HL-60/S4 treated with retinoic acid at 250 ng/mL for 4 days and 3 days (cell line): ENCODE results near the gene HYKK.
"Not testable (repeated sequence)": the region's sequence is repeated elsewhere in the genome, so short reads cannot be mapped to it uniquely, and the experiment has no call there.

Source experiments
- in situ Hi-C: fragments of 300-500 bp; cut with MboI; formaldehyde crosslinking; loops from 2 replicates; pipeline ENCODE4 v1.7.0; 2022; ENCODE audit warnings: low sequenced_read_pairs

Gene HYKK, protein sequence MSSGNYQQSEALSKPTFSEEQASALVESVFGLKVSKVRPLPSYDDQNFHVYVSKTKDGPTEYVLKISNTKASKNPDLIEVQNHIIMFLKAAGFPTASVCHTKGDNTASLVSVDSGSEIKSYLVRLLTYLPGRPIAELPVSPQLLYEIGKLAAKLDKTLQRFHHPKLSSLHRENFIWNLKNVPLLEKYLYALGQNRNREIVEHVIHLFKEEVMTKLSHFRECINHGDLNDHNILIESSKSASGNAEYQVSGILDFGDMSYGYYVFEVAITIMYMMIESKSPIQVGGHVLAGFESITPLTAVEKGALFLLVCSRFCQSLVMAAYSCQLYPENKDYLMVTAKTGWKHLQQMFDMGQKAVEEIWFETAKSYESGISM

GRCh38 chr15:78506971-78507830 lies at the start of gene HYKK:
HYKK (plus strand) TSS chr15:78507577; CDS start chr15:78513089, 5,512 bp downstream.
- in situ Hi-C loops: no loop called here

GRCh38 chr15:78460737-78461136 lies 46.6 kb upstream of the HYKK start:
- in situ Hi-C loops: no loop called here

DNA sequence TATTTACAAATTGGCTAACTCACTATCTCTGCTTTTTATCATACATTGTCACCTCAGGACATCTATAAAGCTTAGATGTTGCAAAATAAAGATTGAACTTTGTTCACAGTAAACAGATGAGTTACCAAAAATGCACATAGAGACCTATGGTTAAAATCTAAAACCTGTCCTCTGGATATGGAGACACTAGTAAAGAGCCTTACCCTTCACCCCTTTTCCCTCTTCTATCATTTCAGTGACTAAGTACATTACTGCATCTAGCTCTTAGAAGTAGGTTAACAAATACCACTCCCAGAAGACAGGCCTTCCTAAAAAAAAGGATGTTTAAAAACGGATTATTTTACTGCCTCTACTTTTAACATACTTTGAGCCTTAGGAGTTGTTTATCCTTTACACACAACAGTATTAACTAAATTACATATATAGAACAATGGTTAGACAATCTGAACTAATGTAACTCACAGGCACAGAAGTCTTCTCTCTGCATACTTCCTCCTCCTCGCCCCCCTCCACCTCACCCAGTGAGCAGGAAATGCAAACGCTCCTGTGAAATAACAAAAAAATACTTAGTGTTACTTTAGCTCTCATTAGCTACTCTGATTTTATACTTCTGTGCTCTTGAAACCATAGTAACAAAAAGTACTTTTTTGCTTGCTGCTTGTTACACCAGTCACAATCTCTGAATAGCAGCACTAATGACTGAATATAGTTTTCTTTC lies 46.0 kb upstream of the HYKK start:
- in situ Hi-C loops: no loop called here

GRCh38 chr15:78469031-78469430 lies 38.3 kb upstream of the HYKK start:
- in situ Hi-C loops: no loop called here

DNA sequence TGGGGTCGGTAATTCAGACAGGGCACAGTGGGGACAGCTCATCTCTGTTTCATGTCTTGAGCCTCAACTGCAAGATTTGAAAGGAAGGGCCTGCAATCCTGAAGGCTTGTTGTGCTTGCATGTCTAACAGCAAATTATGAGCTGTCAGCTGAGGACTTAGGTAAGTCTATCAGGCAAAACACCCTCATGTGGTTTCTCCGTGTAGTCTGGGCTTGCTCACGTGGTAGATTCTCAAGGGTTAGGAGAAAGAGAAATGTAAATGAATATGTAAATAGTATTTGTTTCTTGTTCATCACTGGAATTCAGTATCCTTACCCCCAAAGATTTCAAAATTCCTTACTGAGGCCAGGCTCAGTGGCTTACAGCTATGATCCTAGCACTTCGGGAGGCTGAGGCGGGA lies 30.1 kb upstream of the HYKK start:
- in situ Hi-C loops: no loop called here

GRCh38 chr15:78479650-78480049 lies 27.7 kb upstream of the HYKK start:
- in situ Hi-C loops: no loop called here

- in situ Hi-C loops: no loop called here
Observed at GRCh38 chr15:78481917-78482316, 25.5 kb upstream of the HYKK start.

DNA sequence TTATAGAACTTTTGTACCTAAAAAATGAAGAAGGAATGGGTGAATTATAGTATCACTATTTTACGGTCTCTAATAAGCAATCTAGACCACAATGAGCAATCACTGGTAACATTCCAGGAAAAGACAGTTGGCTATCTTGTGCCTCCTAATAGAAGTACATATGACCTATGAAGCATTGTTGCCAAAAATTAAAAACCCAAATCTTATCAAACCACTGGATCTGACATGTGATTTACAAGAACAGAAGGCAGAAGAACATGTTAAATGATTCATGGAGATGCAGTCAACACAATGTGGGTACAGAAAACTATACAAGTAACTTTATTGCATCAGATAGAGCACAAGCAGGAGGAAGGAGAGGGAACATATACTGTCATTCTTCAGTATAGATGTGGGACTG lies 14.5 kb upstream of the HYKK start:
- in situ Hi-C loops: no loop called here

- in situ Hi-C loops: no loop called here
Observed at GRCh38 chr15:78501857-78502256, 5.5 kb upstream of the HYKK start.

GRCh38 chr15:78502641-78503040 lies 4.7 kb upstream of the HYKK start:
- in situ Hi-C loops: no loop called here

DNA sequence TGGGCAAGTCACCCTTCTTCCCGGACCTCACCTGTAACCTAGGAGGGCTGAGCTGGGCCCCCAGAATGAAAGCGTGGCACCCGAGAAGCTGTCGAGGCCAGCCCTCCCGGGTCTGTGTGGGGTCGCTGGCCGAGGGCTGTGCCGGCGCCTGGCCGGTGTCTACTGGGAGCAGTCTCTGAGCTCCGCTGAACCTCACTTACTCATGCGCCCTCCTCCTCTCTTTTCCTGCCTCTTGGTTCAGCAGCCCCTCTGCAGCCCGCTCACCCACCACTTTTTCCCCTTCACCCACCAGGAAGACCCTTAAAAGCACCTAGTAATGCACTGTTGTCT lies 419 bp downstream of the HYKK start:
- in situ Hi-C loops: no loop called here

- in situ Hi-C loops: no loop called here
Observed at GRCh38 chr15:78508272-78508671, 895 bp downstream of the HYKK start.

DNA sequence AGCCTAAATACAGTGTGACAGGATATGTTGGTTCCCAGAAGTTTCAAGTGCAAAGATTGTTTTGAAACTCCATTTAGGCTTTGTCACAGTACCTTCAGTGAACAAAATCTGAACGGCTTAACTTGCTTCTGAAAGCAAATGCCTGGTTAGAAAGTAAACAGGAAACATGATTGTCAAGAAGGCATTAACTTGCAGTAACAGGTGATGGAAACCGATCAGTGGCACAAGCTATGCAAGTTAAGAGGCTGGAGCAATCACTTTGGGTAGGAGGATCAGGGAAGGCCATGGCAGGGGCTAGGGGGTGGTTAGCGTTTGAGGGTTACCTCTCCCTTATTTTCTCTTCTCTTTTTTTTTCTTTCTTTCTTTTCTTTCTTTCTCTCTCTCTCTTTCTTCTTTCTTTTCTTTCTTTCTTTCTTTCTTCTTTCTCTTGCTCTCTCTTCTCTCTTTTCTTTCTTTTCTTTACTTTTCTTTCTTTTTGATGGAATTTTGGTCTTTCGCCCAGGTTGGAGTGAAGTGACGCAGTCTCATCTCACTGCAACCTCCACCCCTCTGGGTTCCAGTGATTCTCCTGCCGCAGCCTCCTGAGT lies 2.4 kb downstream of the HYKK start:
- in situ Hi-C loops: no loop called here

DNA sequence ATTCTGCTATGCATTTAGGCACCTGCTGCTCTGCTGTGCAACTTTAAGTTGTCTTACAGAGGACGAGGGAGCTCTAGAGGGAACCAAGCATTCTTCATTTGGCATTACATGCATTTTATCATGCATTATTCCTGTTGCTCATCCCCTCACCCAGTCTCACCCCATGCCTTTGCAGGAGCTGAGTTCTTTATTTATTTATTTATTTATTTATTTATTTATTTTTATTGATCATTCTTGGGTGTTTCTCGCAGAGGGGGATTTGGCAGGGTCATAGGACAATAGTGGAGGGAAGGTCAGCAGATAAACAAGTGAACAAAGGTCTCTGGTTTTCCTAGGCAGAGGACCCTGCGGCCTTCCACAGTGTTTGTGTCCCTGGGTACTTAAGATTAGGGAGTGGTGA lies 12.7 kb downstream of the HYKK start:
- in situ Hi-C loops: not testable (repeated sequence)

DNA sequence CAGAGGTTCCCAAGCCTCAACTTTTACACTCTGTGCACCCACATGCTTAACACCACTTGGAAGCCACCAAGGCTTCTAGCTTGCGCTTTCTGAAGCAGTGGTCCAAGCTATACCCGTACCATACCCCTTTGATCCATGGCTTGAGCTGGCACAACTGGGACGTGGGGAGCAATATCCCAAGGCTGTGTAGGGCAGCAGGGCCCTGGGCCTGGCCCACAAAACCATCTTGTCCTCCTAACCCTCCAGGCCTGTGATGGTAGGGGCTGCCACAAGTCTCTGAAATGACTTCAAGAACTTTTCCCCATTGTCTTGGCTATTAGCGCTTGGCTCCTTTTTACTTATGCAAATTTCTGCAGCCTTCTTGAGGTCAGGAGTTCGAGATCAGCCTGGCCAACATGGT lies 16.9 kb downstream of the HYKK start:
- in situ Hi-C loops: no loop called here

- in situ Hi-C loops: no loop called here
Observed at GRCh38 chr15:78527325-78527724, 19.9 kb downstream of the HYKK start.

DNA sequence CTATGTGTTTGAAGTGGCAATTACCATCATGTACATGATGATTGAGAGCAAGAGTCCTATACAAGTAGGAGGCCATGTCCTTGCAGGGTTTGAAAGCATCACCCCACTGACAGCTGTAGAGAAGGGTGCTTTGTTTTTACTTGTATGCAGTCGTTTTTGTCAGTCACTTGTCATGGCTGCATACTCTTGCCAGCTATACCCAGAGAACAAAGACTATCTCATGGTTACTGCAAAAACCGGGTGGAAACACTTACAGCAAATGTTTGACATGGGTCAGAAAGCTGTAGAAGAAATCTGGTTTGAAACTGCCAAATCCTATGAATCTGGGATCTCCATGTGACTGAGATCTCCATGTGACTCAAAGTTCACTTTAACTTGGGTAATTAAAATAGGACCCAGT lies 26.0 kb downstream of the HYKK start:
- in situ Hi-C loops: no loop called here

GRCh38 chr15:78536134-78536533 lies 28.8 kb downstream of the HYKK start:
- in situ Hi-C loops: no loop called here

- in situ Hi-C loops: no loop called here
Observed at GRCh38 chr15:78537266-78537905, 30.0 kb downstream of the HYKK start.

DNA sequence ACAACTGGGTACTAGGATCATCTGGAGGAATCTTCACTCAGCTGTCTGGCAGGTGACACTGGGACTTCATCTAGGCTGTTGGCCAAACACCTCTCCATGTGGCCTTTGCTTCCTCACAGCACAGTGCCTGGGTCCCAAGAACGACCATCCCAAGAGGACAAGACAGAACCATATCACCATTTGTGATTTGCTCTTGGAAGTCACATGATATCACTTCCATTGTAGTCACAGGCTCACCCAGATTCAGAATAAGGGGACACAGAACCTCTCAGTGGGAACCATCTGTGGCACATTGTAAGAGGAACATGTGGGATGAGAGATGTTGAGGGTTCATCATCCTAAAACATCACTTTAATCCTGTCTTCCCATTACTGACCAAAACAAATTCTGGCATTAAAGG lies 31.0 kb downstream of the HYKK start:
- in situ Hi-C loops: no loop called here
